ELR (cell line): ENCODE data around the gene HDAC2.
"Not testable (repeated sequence)": the region's sequence is repeated elsewhere in the genome, so short reads cannot be mapped to it uniquely, and the experiment has no call there.

Experiments
- DNase-seq: peaks from one replicate; pipeline ENCODE4 v3.0.0-alpha.2; 2015; ENCODE audit warnings: low read depth

The HDAC2 gene

GRCh38 chr6:113970805-113971676, at the start of gene HDAC2:
Gene HDAC2, minus strand, starts transcription at chr6:113971148. Its CDS starts 240 bp downstream, at chr6:113970908.
- DNase-seq: peak; percentile 86

GRCh38 chr6:114020196-114020595, 49.2 kb upstream of the HDAC2 start:
- DNase-seq: no peak

- peak; percentile 81 for DNase-seq
Measured at GRCh38 chr6:114017146-114017545, 46.2 kb upstream of the HDAC2 start.

- not testable (repeated sequence) for DNase-seq
Measured at GRCh38 chr6:114014106-114014505, 43.2 kb upstream of the HDAC2 start.

- not testable (repeated sequence) for DNase-seq
Measured at GRCh38 chr6:114011486-114011885, 40.5 kb upstream of the HDAC2 start.

GRCh38 chr6:114010540-114010939, 39.6 kb upstream of the HDAC2 start:
- DNase-seq: no peak

- DNase-seq: no peak
Measured at GRCh38 chr6:114009192-114009591, 38.2 kb upstream of the HDAC2 start.

- no peak for DNase-seq
Measured at GRCh38 chr6:114008331-114008730, 37.4 kb upstream of the HDAC2 start.

- DNase-seq: peak; percentile 42
Measured at GRCh38 chr6:114007516-114007915, 36.6 kb upstream of the HDAC2 start.

- no peak for DNase-seq
Measured at GRCh38 chr6:114001354-114001753, 30.4 kb upstream of the HDAC2 start.

- DNase-seq: peak; percentile 74
Measured at GRCh38 chr6:114000069-114000468, 29.1 kb upstream of the HDAC2 start.

- no peak for DNase-seq
Measured at GRCh38 chr6:113999284-113999683, 28.3 kb upstream of the HDAC2 start.

- no peak for DNase-seq
Measured at GRCh38 chr6:113998811-113999210, 27.9 kb upstream of the HDAC2 start.

GRCh38 chr6:113997116-113997515, 26.2 kb upstream of the HDAC2 start:
- peak; percentile 95 for DNase-seq

- peak; percentile 95 for DNase-seq
Measured at GRCh38 chr6:113995634-113996033, 24.7 kb upstream of the HDAC2 start.

- DNase-seq: peak; percentile 94
Measured at GRCh38 chr6:113994934-113995342, 24.0 kb upstream of the HDAC2 start.

- DNase-seq: no peak
Measured at GRCh38 chr6:113989675-113990074, 18.7 kb upstream of the HDAC2 start.

GRCh38 chr6:113982675-113983074, 11.7 kb upstream of the HDAC2 start:
- not testable (repeated sequence) for DNase-seq

GRCh38 chr6:113982055-113982550, 11.2 kb upstream of the HDAC2 start:
- no peak for DNase-seq

- DNase-seq: peak; percentile 47
Measured at GRCh38 chr6:113980937-113981554, 10.1 kb upstream of the HDAC2 start.

GRCh38 chr6:113979937-113980336, 9.0 kb upstream of the HDAC2 start:
- DNase-seq: no peak

- DNase-seq: no peak
Measured at GRCh38 chr6:113978084-113978675, 7.2 kb upstream of the HDAC2 start.

GRCh38 chr6:113976806-113977205, 5.9 kb upstream of the HDAC2 start:
- DNase-seq: peak; percentile 38
